Stimulated activated naive CD8-positive, alpha-beta T cell treated with anti-CD3 and anti-CD28 coated beads, Interleukin-15, Interleukin-2, amounts not matched to agents 100 U/mL and 50 U/mL, for 24 hours (primary cell): ENCODE measurements around the gene RDH5.

Experiments used
- ATAC-seq: fragments of 150-1000 bp; cut with Tn5 transposase; one replicate; pipeline ENCODE4 v1.10.0; 2021
- DNase-seq: peaks from one replicate; pipeline ENCODE4 v3.0.0; 2021

The RDH5 gene

GRCh38 chr12:55728939-55729818 lies 9.0 kb downstream of the RDH5 start, which contains the start of gene CD63:
Gene CD63 (minus strand): TSS chr12:55729009. CDS start chr12:55728341, 668 bp downstream.
- peak; percentile 86 for DNase-seq
- peak; percentile 79 for ATAC-seq

- ATAC-seq (peak; percentile 30), DNase-seq (peak; percentile 42)
These were observed 9.9 kb downstream of the RDH5 start for GRCh38 chr12:55729819-55730818.

- DNase-seq: no peak
- no peak for ATAC-seq
These were observed 12.1 kb downstream of the RDH5 start for GRCh38 chr12:55732288-55732687.

- no peak for DNase-seq
- ATAC-seq: no peak
These were observed 12.9 kb downstream of the RDH5 start for GRCh38 chr12:55733021-55733555.

GRCh38 chr12:55733858-55734257 lies 13.7 kb downstream of the RDH5 start:
- no peak for DNase-seq
- ATAC-seq: no peak

GRCh38 chr12:55734595-55734994 lies 14.4 kb downstream of the RDH5 start:
- DNase-seq: no peak
- ATAC-seq: no peak

- no peak for ATAC-seq
- DNase-seq: no peak
These were observed 15.9 kb downstream of the RDH5 start for GRCh38 chr12:55736076-55736475.

- DNase-seq: peak; percentile 75
These were observed 16.8 kb downstream of the RDH5 start for GRCh38 chr12:55736780-55737580.

GRCh38 chr12:55737581-55738122 lies 17.5 kb downstream of the RDH5 start:
- DNase-seq: no peak
- ATAC-seq: no peak

More at GRCh38 chr12:55736780-55737580, 16.8 kb downstream of the RDH5 start:
- peak; percentile 38 for ATAC-seq

- DNase-seq (peak; percentile 84), ATAC-seq (peak; percentile 87)
These were observed 18.2 kb downstream of the RDH5 start for GRCh38 chr12:55738123-55739024.

GRCh38 chr12:55739025-55739378 lies 18.8 kb downstream of the RDH5 start:
- no peak for DNase-seq
- ATAC-seq: no peak

GRCh38 chr12:55741931-55742680 lies 21.9 kb downstream of the RDH5 start:
- DNase-seq (no peak), ATAC-seq (no peak)

GRCh38 chr12:55742719-55743405 lies 22.7 kb downstream of the RDH5 start, which contains the start of gene GDF11:
Gene GDF11 (plus strand): TSS chr12:55743122. CDS start chr12:55743317, 195 bp downstream.
- DNase-seq (peak; percentile 78), ATAC-seq (peak; percentile 70)

- ATAC-seq (peak; percentile 52), DNase-seq (peak; percentile 47)
These were observed 23.5 kb downstream of the RDH5 start for GRCh38 chr12:55743406-55744339.

GRCh38 chr12:55744340-55745030 lies 24.3 kb downstream of the RDH5 start:
- no peak for DNase-seq
- no peak for ATAC-seq

GRCh38 chr12:55745361-55746173 lies 25.4 kb downstream of the RDH5 start:
- no peak for ATAC-seq
- DNase-seq: no peak
